Naive thymus-derived CD4-positive, alpha-beta T cell (primary cell): ENCODE data around the gene CXCL10. TPM values are rescaled to one million over a fixed set of nuclear protein-coding genes. Genes with fewer than 3 reads are reported as not detected.

ENCODE experiments used
- ATAC-seq: fragments of 150-1000 bp; cut with Tn5 transposase; 2 replicates; pipeline ENCODE4 v1.10.0; 2021; ENCODE audit warnings: mild to moderate bottlenecking, moderate library complexity
- CTCF ChIA-PET: fragments of 350-600 bp; sonication (Branson Sonifier 250); formaldehyde crosslinking; loops from one replicate; lab custom pipeline; 2021; ENCODE audit warnings: antibody characterized with exemption; lab: Charles Lee
- POLR2A ChIA-PET: fragments of 350-600 bp; sonication (Branson Sonifier 250); formaldehyde crosslinking; loops from one replicate; lab custom pipeline; 2021; ENCODE audit warnings: antibody characterized with exemption, inconsistent platforms; lab: Charles Lee
- DNase-seq, 9 donors: peaks; one replicate each; pipeline versions ENCODE4 v3.0.0 to v3.0.0-alpha.2; 2020 to 2022; ENCODE audit warnings: mixed read lengths in 1 of 9
- H3K27ac ChIP-seq: one replicate; pipeline ENCODE4 v1.7.0; 2013; ENCODE audit warnings: mild to moderate bottlenecking, low read depth, low read length, moderate library complexity
- H3K27me3 ChIP-seq, 2 donors: one replicate each; pipeline ENCODE4 v1.7.0; 2013; ENCODE audit warnings: low read length in 2 of 2, mild to moderate bottlenecking in 2 of 2, moderate library complexity in 2 of 2; ENCODE audit not compliant: control insufficient read depth in 2 of 2, insufficient read depth in 2 of 2
- H3K36me3 ChIP-seq, 3 experiments: 1 replicate in 2 of 3; 2 replicates in 1 of 3; pipeline ENCODE4 v1.7.0; 2013; ENCODE audit warnings: low read length in 3 of 3, mild to moderate bottlenecking in 3 of 3, moderate library complexity in 1 of 3; ENCODE audit not compliant: insufficient read depth in 3 of 3, control insufficient read depth in 2 of 3
- H3K4me1 ChIP-seq, 2 donors: one replicate each; pipeline ENCODE4 v1.7.0; 2013; ENCODE audit warnings: low read length in 2 of 2, mild to moderate bottlenecking in 2 of 2, moderate library complexity in 1 of 2; ENCODE audit not compliant: control insufficient read depth in 2 of 2, insufficient read depth in 2 of 2
- H3K4me3 ChIP-seq: 2 replicates; pipeline ENCODE4 v1.7.0; 2013; ENCODE audit warnings: mild to moderate bottlenecking, low read length
- H3K9me3 ChIP-seq, 3 experiments: 1 replicate in 2 of 3; 2 replicates in 1 of 3; pipeline ENCODE4 v1.7.0; 2013; ENCODE audit warnings: low read length in 3 of 3; ENCODE audit not compliant: control insufficient read depth in 2 of 3
- H3K27ac Mint-ChIP-seq, 9 donors: one replicate each; pipeline ENCODE4 v1.8.0; 2020 to 2022; ENCODE audit warnings: mixed read lengths in 9 of 9, mild to moderate bottlenecking in 8 of 9, moderate library complexity in 5 of 9, inconsistent platforms in 2 of 9
- H3K27me3 Mint-ChIP-seq, 5 donors: one replicate each; pipeline ENCODE4 v1.8.0; 2021 to 2022; ENCODE audit warnings: mixed read lengths in 5 of 5, mild to moderate bottlenecking in 1 of 5
- H3K36me3 Mint-ChIP-seq, 5 donors: one replicate each; pipeline ENCODE4 v1.8.0; 2020 to 2022; ENCODE audit warnings: mixed read lengths in 5 of 5, mild to moderate bottlenecking in 3 of 5, inconsistent platforms in 1 of 5
- H3K4me1 Mint-ChIP-seq, 7 donors: one replicate each; pipeline ENCODE4 v1.8.0; 2020 to 2022; ENCODE audit warnings: mixed read lengths in 7 of 7, mild to moderate bottlenecking in 3 of 7, inconsistent platforms in 1 of 7
- H3K4me3 Mint-ChIP-seq, 10 donors: one replicate each; pipeline ENCODE4 v1.8.0; 2020 to 2022; ENCODE audit warnings: mild to moderate bottlenecking in 10 of 10, mixed read lengths in 10 of 10, moderate library complexity in 6 of 10, inconsistent platforms in 2 of 10
- H3K9me3 Mint-ChIP-seq, 11 donors: one replicate each; pipeline ENCODE4 v1.8.0; 2020 to 2022; ENCODE audit warnings: mixed read lengths in 11 of 11, mild to moderate bottlenecking in 4 of 11, inconsistent platforms in 1 of 11, moderate library complexity in 1 of 11
- intact Hi-C, 2 donors: fragments of 100-400 bp; cut with micrococcal nuclease; formaldehyde crosslinking; loops; one replicate each; pipeline ENCODE4 v1.15.1; 2023
- polyA plus RNA-seq, 2 donors: library from polyadenylated mRNA; unstranded; fragments of 300-500 nt; fragmentation: Illumina TruSeq; gene quantifications; one replicate each; pipeline ENCODE4 v1.2.3, GENCODE V29; 2021
- total RNA-seq, 6 experiments: library from RNA in 5 of 6; stranded (reverse) in 5 of 6; gene quantifications; 1 replicate in 5 of 6; 2 replicates in 1 of 6; pipeline ENCODE4 v1.2.3 and lab custom pipeline; 2021 to 2026

The CXCL10 gene
- total and polyA plus RNA-seq, 7 experiments from 2014 or later: 0.32 to 2.3 TPM; not detected in 5

GRCh38 chr4:76011018-76011670 is 12.2 kb downstream of the CXCL10 start:
- Histone ChIP-seq H3K27ac (no peak overlapping the region), H3K36me3 (no peaks in the 10 kb centered on the region), H3K4me1 (no peaks in the 10 kb centered on the region), H3K4me3 (no peak overlapping the region), H3K27me3 (no peaks in the 10 kb centered on the region), H3K9me3 (no peaks in the 10 kb centered on the region)
- DNase-seq (no peak), ATAC-seq (no peak)
- H3K27ac Mint-ChIP-seq: no peak overlapping the region
- peaks cover 0 to 9% (median 2%) of the 10 kb centered on the region in 5 donors for H3K27me3 Mint-ChIP-seq
- peaks cover 0 to 5% (median 0%) of the 10 kb centered on the region in 7 donors for H3K4me1 Mint-ChIP-seq
- no peaks in the 10 kb centered on the region for H3K36me3 Mint-ChIP-seq
- no peaks in the 10 kb centered on the region for H3K9me3 Mint-ChIP-seq
- H3K4me3 Mint-ChIP-seq: no peak overlapping the region
- ChIA-PET CTCF (no interaction called here), POLR2A (no interaction called here)
- intact Hi-C loops: no loop called here

DNA sequence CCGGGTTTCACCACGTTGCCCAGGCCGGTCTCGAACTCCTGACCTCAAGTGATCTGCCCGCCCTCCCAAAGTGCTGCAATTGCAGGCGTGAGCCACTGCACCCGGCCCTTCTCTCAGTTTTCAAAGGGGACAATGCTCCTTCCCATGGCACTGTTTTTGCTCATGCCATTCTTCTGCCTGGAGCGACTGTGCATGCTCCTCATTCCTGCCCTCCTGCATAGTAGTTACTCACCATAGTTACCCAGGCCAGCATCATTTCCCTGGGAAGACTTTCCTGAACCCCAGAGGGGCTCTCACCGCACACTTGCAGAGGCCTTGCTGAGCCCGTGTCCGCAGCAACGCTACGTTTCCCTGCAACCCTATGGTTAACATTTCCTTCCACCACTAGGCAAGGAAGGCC is 12.7 kb downstream of the CXCL10 start:
- no peaks in the 10 kb centered on the region for H3K36me3 ChIP-seq
- no peaks in the 10 kb centered on the region for H3K4me1 ChIP-seq
- no peak overlapping the region for H3K4me3 ChIP-seq
- Mint-ChIP-seq H3K4me1 (peaks cover 0 to 2% (median 0%) of the 10 kb centered on the region in 7 donors), H3K27me3 (peaks cover 2 to 12% (median 7%) of the 10 kb centered on the region in 5 donors), H3K9me3 (no peaks in the 10 kb centered on the region), H3K4me3 (no peak overlapping the region), H3K36me3 (no peaks in the 10 kb centered on the region), H3K27ac (no peak overlapping the region)
- DNase-seq (no peak), ATAC-seq (no peak)
- CTCF ChIA-PET: no interaction called here
- no peaks in the 10 kb centered on the region for H3K27me3 ChIP-seq
- POLR2A ChIA-PET: no interaction called here
- intact Hi-C loops: no loop called here
- H3K27ac ChIP-seq: no peak overlapping the region
- H3K9me3 ChIP-seq: no peaks in the 10 kb centered on the region

DNA sequence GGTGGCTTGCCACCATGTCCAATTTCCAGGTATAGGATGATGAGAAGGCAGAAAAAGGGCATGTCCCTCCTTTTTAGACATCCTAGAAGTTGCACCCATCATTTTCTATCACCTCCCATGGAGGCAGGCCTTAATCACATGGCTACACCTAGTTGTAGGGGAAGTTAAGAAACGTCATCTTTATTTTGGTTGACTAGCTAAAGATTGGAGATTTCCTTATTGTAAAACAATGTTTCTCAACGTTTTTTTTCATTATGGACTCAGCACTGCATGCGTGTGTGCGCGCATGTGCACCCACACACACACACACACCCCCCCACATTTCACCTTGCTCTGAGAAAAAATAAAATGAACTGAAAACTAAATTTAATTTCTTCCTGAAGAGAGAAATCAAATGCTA is 14.0 kb downstream of the CXCL10 start:
- Mint-ChIP-seq H3K36me3 (no peaks in the 10 kb centered on the region), H3K27ac (no peak overlapping the region), H3K4me3 (no peak overlapping the region), H3K9me3 (no peaks in the 10 kb centered on the region), H3K4me1 (peaks cover 0 to 2% (median 0%) of the 10 kb centered on the region in 7 donors), H3K27me3 (peaks cover 4 to 13% (median 10%) of the 10 kb centered on the region in 5 donors)
- H3K9me3 ChIP-seq: no peaks in the 10 kb centered on the region
- intact Hi-C loops: no loop called here
- no peak for DNase-seq
- H3K4me3 ChIP-seq: no peak overlapping the region
- no peaks in the 10 kb centered on the region for H3K4me1 ChIP-seq
- POLR2A ChIA-PET: interaction anchor here (0.7 kb wide), 1 partner anchor 15 kb away, joined by 4 read pairs; no protein-coding TSS in a partner anchor
- no peak overlapping the region for H3K27ac ChIP-seq
- no peak for ATAC-seq
- H3K27me3 ChIP-seq: no peaks in the 10 kb centered on the region
- H3K36me3 ChIP-seq: no peaks in the 10 kb centered on the region
- CTCF ChIA-PET: interaction anchor here (1.0 kb wide), 1 partner anchor 14 kb away, joined by 4 read pairs; no protein-coding TSS in a partner anchor

DNA sequence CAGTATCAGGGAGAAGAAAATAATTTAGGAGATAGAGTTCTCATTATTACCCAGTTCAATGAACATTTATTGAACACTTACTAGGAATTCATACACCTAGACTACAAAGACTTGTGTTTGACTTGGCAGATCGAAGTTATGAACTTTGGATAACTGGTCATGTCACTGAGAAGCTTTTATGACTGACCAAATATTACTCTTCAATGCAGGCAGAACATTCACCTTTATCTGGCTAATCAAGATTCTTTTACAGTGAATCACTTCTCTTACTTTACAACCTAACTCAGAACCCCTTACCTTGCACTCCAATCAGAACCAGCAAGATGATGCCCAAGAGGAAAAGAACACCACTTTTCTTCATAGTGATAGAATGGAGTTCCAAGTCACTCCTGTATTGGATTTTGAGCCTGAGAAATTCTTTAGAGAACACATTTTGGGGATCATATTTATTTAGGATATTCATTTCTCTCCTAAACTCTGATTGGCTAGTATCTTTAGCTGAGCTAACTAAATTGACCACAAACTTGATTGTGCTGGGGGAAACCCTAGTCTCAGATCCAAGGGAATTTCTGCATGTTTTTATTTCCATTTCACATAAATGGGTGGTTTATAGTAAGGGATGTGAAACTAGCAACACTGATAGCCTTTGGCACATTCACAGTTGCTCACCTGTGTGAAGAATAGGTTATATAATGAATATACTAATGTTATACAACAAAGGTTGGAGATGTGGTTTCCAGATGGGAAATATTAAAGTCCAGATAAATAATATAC is 16.0 kb downstream of the CXCL10 start, which contains the start of gene CXCL9:
CXCL9 (minus strand) TSS at position 421 of the 774 bp plus-strand sequence; CDS start at position 361, 60 bp downstream.
- ChIA-PET POLR2A (no interaction called here), CTCF (no interaction called here)
- H3K4me3 Mint-ChIP-seq: no peak within 1 kb of the TSS
- no peak within 1 kb of the TSS for H3K4me3 ChIP-seq
- no peak for DNase-seq
- H3K36me3 ChIP-seq: no peaks in the 10 kb centered on the region
- ATAC-seq: no peak
- H3K27ac ChIP-seq: no peak within 1 kb of the TSS
- no peaks in the 10 kb centered on the region for H3K9me3 ChIP-seq
- no peak within 1 kb of the TSS for H3K27ac Mint-ChIP-seq
- H3K27me3 Mint-ChIP-seq: peaks cover 8 to 22% (median 14%) of the 10 kb centered on the region in 5 donors
- no peaks in the 10 kb centered on the region for H3K27me3 ChIP-seq
- no peaks in the 10 kb centered on the region for H3K36me3 Mint-ChIP-seq
- intact Hi-C loops: no loop called here
- H3K4me1 Mint-ChIP-seq: peaks cover 0 to 2% (median 0%) of the 10 kb centered on the region in 7 donors
- no peaks in the 10 kb centered on the region for H3K9me3 Mint-ChIP-seq
- H3K4me1 ChIP-seq: no peaks in the 10 kb centered on the region

DNA sequence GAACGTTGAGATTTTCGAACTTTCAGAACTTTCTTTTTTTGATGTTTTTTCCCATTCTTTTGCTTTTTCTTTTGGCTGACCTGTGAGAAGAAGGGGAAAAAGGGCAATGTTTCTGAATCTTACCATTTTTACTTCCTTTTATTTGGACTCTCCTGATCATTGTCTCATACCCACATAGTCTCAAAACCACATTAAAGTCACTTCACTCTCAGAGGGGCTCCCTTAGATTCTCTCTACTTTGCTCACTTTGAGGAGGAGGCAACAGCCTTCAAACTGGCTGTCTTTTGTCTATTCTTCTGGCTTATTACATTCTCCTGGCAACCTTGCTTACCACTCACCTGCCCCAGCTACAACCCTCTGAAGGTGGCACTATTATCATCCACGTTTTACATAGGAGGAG is 19.7 kb downstream of the CXCL10 start:
- Histone ChIP-seq H3K9me3 (no peaks in the 10 kb centered on the region), H3K4me1 (no peaks in the 10 kb centered on the region), H3K4me3 (no peak overlapping the region), H3K27ac (no peak overlapping the region), H3K27me3 (no peaks in the 10 kb centered on the region), H3K36me3 (no peaks in the 10 kb centered on the region)
- intact Hi-C loops: no loop called here
- DNase-seq (no peak), ATAC-seq (no peak)
- no peak overlapping the region for H3K4me3 Mint-ChIP-seq
- POLR2A ChIA-PET: interaction anchor here (0.6 kb wide), 1 partner anchor 25 kb away, joined by 4 read pairs; no protein-coding TSS in a partner anchor
- H3K4me1 Mint-ChIP-seq: no peaks in the 10 kb centered on the region
- CTCF ChIA-PET: no interaction called here
- peaks cover 8 to 22% (median 14%) of the 10 kb centered on the region in 5 donors for H3K27me3 Mint-ChIP-seq
- no peaks in the 10 kb centered on the region for H3K9me3 Mint-ChIP-seq
- H3K36me3 Mint-ChIP-seq: no peaks in the 10 kb centered on the region
- H3K27ac Mint-ChIP-seq: no peak overlapping the region

DNA sequence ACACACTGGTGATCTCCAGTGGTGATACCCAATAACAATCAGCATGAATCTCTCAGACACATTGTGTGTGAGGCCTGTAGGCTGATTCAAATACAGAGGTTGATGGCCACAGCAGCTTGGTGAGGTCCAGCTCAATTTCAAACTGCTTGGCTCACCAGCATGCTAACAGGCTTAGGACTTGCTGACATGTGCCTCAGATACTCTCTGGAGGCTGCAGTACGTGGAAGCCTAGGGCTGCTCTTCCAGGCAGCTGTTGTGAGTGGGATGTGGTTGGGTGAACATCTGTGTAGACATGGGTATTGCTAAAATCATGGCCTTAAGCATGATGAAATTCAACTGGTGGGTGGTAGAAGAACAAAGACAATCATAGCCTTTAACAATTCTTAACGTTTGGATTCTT is 20.3 kb downstream of the CXCL10 start:
- ChIA-PET POLR2A (interaction anchor here (0.6 kb wide), 1 partner anchor 24 kb away, joined by 4 read pairs; no protein-coding TSS in a partner anchor), CTCF (interaction anchor here (0.5 to 1.1 kb wide), 2 partner anchors 11 to 94 kb away, joined by 5 to 8 read pairs; no protein-coding TSS in a partner anchor)
- DNase-seq (no peak), ATAC-seq (no peak)
- Mint-ChIP-seq H3K4me3 (no peak overlapping the region), H3K9me3 (no peaks in the 10 kb centered on the region), H3K27ac (no peak overlapping the region), H3K4me1 (no peaks in the 10 kb centered on the region), H3K36me3 (no peaks in the 10 kb centered on the region), H3K27me3 (peaks cover 7 to 22% (median 14%) of the 10 kb centered on the region in 5 donors)
- Histone ChIP-seq H3K27me3 (no peaks in the 10 kb centered on the region), H3K36me3 (no peaks in the 10 kb centered on the region), H3K27ac (no peak overlapping the region), H3K4me3 (no peak overlapping the region), H3K9me3 (no peaks in the 10 kb centered on the region), H3K4me1 (no peaks in the 10 kb centered on the region)
- intact Hi-C loops: no loop called here
